Urothelium cell line (cell line): ENCODE measurements around the gene CCDC32.

Source experiments
- DNase-seq: peaks from one replicate; pipeline ENCODE4 v3.0.0; 2011; ENCODE audit warnings: low spot score, mixed read lengths
- FAIRE-seq: peaks from 2 replicates; lab custom pipeline; 2011; peaks lifted over from hg19 to GRCh38; lab: Jason Lieb, UNC

CCDC32 gene

DNA sequence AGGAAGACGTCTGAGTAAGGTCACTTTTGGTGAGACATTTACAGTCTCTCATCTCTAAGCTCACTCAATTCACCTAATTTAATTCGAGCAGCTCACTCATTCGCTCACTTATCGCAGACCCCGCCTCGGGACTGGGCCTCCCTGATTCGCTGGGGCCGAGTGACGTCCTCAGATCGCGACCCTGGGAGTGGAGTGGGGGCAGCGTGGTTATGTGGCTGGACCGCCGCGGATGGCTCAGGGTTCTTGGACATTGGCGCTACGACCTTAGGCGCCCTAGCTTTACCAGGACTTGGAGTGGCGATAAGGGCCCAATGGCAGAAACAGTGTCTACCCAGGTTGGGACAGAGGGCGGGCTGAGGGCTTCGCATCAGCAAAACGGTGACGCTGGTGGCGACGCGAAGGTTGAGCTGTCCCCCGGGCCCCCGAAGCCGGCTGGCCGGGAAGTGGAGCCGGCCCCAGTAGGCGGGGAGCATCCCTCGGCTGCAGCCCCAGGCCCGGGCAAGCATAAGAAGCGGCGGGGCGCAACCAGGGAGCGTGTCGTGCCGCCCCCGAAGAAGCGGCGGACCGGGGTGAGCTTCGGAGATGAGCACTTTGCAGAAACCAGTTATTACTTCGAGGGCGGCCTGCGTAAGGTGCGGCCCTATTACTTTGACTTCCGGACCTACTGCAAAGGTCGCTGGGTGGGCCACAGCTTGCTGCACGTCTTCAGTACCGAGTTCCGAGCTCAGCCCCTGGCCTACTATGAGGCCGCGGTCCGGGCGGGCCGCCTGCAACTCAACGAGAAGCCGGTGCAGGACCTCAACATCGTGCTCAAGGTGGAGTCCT, 4.5 kb upstream of the CCDC32 start, which contains the start of gene RPUSD2:
RPUSD2 (plus strand) TSS at position 171 of the 825 bp plus-strand sequence; CDS start at position 210, 39 bp downstream.
- peak; percentile 94 for DNase-seq
- no peak for FAIRE-seq

DNA sequence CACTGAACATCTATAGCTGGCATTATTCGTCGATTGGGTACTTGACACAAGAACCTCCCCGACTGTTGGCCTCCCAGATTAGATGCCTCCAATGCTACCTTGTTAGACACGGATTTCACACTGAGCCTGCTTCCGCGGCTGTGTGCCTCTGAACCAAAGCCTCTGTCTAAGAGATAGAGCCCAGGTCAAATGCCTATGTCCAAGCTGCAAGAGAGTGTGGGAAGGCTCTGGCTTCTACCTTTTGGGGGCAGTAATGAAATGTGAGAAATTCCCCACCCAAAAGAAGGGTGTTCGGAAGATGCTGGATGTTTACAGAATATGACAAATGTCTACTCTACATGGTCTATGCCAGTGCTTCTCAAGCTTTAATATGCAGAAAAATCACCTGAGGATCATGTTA, 2.3 kb upstream of the CCDC32 start:
- peak; percentile 15 for DNase-seq

DNA sequence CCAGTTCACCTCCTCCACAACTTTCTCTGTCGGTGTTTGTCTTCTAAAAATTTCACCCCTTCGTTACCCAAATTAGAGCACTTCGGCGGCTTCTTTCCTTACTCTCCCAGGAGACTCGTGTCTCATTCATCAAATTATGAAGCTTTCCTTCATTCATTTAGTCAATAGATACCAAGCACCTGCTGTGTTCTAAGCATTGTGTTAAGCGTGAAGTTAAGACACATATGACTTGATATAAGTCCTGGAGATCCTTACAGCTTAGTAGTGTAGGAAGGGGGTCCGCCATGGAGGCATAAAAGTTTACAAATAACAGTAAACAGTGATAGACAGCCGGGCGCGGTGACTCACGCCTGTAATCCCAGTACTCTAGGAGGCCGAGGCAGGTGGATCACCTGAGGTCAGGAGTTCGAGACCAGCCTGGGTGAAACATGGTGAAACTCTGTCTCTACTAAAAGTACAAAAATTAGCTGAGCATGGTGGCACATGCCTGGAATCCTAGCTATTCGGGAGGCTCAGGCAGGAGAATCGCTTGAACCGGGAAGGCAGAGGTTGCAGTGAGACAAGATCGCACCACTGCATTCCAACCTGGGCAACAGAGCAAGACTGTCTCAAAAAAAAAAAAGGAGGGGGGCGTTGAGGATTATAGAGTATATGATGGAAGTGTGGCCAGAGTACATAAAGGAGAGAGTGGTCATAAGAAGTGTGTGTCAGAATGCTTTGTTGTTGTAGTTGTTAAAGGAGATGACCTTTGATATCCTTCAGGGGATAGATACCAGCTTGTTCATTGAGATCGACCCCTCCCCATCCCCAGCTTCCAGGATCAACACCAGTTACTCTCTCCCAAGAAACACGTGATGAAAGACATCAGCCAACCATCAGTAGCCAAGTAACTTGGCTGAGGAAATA, 744 bp upstream of the CCDC32 start:
- DNase-seq = no peak
- FAIRE-seq = no peak

More for the DNA sequence above, 2.3 kb upstream of the CCDC32 start:
- FAIRE-seq = no peak

DNA sequence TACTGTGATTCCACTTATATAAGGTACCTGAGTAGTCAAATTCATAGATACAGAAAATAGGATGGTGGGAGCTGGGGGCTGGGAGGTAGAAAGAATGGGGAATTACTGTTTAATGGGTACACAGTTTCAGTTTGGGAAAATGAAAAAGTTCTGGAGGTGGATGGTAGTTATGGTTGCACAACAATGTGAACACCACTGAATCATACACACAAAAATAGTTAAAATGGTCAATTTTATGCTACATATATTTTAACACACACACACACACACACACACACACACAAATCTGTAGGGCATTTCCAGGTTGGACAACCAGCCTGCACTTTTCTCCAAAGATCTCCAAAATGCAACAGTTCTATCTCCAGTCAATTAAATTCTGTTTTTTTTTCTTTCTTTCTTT, 1.4 kb downstream of the CCDC32 start:
- FAIRE-seq = no peak
- DNase-seq = no peak

DNA sequence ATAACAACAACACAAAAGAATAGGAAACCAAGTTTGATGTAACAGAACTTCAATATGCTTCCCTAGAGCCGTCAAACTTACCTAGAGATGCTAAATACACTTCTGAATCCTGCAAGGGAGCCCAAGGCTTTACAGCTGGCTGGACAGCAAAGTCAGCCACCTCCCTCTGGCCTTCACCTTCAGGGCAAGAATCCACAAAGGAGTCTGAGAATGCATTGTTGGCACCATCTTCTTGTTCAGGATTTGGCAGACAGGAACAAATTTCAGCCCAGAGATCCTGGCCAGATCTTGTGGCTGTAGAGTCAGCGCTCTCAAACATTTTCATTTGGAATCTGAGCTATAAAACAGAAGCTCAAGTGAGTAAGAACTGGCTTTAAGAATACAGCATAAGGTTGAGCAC, 2.2 kb downstream of the CCDC32 start:
- FAIRE-seq (no peak), DNase-seq (no peak)

DNA sequence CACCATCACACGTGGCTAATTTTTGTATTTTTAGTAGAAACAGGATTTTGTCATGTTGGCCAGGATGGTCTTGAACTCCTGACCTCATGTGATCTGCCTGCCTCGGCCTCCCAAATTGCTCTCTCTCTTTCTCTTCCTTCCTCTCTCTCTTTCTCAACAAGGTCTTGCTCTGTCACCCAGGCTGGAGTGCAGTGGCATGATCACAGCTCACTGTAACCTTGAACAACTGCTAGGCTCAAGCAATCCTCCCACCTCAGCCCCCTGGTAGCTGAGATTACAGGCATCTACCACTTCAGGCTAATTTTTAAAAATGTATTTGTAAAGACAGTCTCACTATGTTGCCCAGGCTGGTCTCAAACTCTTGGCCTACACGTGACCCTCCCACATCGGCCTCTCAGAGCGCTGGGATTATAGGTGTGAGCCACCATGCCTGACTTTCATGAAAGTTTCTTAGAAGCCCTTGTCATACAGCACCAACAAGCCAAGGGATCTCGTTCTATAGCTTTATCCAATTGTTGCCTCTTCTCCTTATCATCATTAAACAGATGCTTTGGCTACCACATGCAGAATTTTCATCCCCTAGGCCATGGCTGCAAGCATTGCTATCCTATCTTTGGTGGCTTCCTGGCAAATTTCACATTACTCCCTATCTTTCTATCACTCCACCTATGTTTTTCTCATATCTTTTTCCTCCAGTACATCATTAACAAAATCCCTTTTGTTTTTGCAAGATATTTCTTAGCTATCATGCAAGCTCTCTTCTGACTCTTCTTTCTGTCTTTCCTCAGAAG, 5.7 kb downstream of the CCDC32 start:
- DNase-seq = no peak
- FAIRE-seq = no peak

DNA sequence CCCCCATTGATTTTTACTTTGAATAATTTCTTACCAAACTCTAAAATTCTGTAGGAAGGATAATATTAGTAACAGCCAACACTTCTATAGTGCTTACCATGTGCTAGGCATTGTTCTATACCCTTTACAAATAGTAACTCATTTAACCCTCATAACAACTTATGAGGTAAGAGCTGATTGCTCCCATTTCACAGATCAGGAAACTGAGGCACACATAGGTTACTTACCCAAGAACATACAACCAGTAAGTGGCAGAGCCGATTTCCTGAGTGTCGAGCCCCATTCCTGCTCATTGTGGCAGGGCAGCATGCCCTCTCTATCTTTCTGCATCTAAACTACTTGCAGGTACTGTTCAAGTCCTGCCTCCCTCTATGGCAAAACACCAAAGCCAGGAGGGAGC, 9.0 kb downstream of the CCDC32 start:
- FAIRE-seq (no peak), DNase-seq (no peak)

DNA sequence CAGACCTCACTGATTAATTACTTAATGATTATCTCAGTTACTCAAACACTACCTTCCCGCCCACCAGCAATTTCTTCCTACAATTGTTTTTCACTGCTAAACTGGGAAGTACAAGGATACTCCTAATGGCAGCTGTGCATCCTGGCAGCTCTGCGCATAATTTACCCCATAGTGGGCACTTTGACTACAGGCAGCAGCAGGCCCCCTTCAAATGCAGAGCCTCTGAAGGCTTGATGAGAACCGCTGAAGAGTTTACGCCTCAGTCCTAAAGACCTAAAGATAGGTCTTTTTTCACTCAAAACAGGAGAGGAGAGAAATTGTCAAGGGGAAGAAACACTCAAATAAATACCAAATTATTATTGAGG, 10.7 kb downstream of the CCDC32 start:
- no peak for DNase-seq
- FAIRE-seq = no peak

DNA sequence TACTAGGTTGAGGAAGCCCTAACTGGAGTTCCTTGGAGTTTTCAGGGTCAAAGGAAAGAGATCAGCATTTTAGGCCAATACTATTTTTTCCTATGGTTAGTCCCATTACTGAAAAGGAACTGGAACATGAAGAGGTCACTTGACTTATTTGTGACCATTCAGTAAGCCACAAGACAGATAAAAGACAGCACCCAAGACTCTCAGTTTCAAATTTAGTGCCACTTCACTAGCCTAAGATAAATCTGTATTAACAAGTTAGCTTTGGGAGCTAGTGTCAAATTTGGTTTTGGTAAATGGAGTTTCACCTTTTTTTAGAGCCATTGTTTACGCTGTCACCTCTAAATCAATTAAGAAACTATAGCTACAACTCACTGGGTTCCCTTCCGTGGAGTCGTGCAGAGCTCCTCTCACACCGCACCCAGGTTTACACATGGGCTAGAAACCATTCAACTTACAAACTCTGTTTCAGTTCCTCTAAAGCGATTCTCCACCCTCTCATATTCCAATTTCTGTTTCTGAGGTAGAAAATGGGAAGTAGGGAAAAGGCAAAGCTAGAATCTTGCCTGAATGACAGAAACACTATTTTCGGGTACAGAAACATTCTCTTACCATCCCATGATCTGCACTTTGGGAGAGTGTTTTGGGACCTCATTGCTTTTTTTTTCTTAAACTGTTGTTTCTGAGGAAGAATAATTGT, 14.4 kb downstream of the CCDC32 start:
- FAIRE-seq = no peak

DNA sequence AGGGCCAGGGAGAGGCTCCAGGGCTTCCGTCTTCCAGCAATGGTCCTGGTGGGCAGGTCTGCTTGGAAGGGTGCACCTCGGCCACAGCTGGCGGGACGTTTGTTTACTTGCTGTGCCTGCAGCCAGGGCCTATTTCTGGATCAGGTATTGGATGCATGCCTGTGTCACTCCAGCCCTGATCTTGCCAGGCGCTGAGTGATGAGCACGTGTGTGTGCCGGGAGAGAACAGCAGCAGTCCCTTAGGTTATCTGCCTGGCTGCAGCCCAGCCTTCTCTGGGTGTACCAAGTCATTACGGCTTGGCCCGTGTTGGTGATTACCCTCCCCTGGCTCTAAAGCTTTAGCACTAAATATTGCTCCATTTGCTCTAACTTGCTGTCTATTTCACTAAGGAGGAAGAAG, 14.9 kb downstream of the CCDC32 start:
- FAIRE-seq (no peak), DNase-seq (no peak)

More for the DNA sequence above, 14.4 kb downstream of the CCDC32 start:
- DNase-seq = no peak

DNA sequence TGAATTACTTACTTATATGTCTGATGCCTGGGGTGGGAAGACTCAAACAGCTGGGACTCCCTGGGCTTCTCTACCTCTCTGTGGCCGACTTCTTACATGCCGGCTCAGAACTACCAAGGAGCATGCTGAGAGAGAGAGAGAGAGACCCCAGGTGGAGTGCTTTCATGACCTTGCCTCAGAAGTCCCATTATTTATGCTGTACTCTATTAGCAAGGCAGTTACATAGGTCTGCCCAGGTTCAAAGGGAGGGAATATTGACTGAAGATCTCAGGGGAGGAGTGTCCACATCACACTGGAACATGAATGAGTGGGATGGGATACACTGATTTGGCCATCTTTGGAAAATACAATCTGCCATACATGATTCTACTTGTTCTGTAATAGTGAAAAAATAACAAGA, 16.2 kb downstream of the CCDC32 start:
- DNase-seq = no peak
- FAIRE-seq = no peak

DNA sequence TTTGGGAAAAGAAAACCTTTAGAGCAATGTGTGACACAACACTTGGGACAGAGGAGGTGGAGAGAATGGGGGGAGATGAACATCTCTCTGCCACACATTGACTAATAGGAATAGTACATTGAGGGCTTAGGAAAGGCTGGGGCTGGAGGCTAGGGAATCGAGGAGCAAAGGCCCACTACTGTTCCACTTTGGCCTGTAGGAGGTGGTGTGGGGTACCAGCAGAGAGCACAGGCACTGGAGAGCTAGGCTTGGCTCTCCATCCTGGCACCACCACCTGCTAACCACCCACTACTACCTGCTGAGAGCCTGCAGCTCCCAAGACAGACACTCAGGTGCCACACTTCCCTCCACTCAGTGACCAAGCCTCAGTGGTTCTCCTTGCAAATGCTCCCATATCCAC, 19.4 kb downstream of the CCDC32 start:
- DNase-seq (no peak), FAIRE-seq (no peak)

DNA sequence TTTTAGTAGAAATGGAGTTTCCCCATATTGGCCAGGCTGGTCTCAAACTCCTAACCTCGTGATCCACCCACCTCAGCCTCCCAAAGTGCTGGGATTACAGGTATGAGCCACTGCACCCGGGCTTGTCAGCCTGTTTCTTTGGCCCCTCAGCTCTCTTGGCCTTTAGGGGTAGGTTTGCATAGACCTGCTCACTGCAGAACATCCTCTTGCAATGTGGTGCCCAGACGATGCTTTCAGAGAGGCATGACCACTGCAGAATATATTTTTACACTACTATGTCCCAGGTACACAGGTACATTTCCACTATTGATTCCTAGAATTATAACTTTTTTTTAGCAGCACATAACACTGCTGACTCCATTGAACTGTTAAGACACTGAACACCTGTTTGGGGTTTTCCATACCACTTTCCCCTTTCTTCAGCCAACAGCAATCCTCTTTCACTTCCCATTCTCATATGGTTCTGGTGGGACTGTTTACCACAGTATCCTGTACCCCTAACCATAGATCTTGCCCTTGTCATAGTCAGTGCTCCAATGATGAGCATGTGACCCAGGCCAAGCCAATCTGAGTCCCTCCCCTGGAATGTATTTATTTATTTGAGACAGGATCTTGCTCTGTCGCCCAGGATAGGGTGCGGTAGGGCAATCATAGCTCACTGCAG, 21.1 kb downstream of the CCDC32 start:
- DNase-seq = no peak
- no peak for FAIRE-seq

DNA sequence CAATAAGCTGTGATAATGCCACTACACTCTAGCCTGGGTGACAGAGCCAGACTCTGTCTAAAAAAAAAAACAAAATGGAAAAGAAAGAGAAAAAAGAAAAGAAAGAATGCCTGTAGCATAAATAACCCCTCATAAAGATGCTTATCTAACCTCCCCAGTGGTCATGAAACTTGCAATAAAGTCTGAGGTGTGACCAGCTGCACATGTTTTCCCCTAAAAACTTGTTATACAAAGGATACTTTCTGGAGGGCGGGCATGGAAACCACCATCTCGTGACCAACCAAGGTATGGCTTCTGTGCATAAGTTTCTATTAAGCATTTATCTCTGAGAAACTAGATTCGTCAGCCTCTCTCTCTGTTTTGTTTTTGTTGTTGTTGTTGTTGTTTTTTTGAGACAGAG, 21.8 kb downstream of the CCDC32 start:
- DNase-seq (no peak), FAIRE-seq (no peak)

DNA sequence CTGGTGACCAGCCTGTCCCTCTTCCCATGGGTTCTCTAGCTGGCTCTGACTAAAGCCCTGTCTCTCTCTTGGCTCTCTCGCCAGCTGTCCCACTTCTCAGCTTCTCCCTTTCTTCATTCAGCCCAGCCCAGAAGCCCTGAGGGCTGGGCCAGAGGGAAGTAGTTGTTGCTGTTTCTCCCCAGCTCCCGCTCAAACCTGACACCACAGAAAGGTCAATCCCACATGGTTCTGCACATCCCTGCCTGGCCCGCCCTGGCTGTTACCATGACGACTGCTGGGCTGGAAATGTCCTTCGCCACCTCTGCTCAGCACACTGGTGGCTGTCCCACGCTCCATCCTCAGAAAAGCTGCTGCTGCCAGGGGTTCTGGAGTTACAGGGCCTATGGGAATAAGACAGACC, 25.9 kb downstream of the CCDC32 start:
- FAIRE-seq (no peak), DNase-seq (no peak)

DNA sequence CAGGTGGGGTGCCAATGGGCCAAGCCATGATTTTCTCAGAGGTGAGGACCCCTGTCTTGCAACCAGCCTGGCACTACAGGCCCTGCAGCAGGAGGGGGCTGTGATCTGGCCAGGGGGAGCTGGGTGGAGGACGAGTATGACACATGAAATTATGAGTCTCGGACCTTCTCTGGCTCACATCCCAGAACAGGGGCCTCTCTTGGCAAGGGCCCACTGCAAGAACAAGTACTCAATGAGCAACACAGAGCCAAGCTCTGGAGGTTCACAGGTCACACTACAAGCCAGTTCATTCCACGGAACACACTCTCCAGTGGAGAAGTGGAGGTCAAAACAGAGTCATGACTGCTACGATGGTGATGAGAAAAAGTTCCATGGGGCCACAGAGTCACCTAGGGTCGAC, 28.3 kb downstream of the CCDC32 start:
- peak; percentile 77 for FAIRE-seq
- no peak for DNase-seq

DNA sequence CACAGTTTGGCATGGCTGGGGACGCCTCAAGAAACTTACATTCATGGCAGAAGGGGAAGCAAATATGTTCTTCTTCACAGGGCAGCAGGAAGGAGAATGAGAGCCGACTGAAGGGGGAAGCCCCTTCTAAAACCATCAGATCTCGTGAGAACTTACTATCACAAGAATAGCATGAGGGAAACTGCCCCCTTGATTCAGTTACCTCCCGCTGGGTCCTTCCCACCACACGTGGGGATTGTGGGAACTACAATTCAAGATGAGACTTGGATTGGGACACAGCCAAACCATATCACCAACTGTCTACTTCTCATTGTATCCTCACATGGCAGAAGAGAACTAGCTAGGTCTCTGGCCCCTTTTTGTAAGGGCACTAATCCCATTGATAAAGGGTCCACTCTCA, 30.5 kb downstream of the CCDC32 start:
- no peak for DNase-seq

DNA sequence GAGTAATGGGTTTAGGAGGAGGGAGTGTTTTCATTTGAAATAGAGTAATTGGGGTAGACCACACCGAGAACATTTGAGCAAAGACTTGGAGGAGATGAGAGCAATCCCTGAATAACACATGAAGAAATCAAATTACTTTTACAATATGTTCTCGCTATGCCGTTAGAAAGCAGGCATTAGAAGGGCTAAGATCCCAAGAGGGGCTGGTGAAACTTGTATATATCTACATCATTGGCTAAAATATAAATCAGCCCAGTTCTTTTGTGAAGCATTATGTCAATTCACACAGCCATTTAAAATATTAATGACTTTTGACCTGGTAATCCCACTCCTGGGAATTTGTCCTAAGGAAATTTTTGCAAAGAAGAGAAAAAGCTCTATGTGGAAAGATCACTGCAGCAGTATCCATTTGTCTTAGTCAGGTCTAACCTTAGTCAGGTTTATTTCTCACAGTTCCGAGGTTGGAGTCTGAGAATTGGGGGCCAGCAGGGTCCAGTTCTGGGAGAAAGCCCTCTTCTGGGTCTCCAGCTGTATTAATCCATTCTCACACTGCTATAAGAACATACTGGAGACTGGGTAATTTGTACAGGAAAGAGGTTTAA, 31.0 kb downstream of the CCDC32 start:
- DNase-seq = no peak
- FAIRE-seq = no peak

More for the DNA sequence above, 30.5 kb downstream of the CCDC32 start:
- no peak for FAIRE-seq

DNA sequence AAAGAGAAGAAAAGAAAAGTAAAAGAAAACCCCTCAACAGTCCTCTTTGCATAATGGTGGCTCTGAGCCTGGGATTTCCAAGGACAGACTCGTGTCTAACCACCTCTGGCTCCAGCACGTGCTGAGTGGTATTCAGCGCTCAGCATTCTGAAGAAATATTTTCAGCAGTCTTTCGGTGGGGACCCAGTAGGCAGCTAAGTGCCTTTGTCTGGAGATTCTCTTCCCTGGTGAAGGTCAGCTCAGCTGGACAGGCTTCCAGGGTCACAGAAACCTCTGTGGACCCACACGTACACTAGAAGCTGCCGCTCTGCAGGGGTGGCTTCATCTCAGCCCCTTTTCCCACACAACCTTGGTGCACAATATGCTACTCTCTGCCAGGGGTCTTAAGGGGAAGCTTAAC, 36.0 kb downstream of the CCDC32 start:
- DNase-seq (no peak), FAIRE-seq (no peak)

DNA sequence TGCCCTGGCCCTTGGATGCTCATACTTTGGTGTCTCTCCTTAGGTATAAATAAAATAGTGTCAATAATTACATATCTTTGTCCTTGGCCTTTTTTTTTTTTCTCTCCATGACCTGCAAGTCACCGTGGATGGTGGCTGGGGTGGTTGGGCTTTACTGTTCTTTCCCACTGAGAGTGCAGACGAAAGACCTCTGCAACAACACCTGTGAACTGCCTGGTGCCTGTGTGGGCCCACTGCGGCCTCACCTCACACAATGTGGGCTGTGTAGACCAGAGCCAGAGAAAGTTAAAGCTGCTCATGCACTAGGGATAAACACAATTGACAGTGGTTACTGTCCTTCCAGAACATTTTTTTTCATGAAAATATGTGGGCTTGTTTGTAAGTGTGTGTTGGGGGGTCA, 39.0 kb downstream of the CCDC32 start:
- no peak for FAIRE-seq

More for the DNA sequence above, 39.0 kb downstream of the CCDC32 start:
- DNase-seq = no peak
